Globus pallidus (tissue), 1 donor: ENCODE data around the gene ZFAND2A.
"Not testable (repeated sequence)": the region's sequence is repeated elsewhere in the genome, so short reads cannot be mapped to it uniquely, and the experiment has no call there.

Source experiments
- DNase-seq: peaks from one replicate; pipeline ENCODE4 v3.0.0-alpha.2; 2015; ENCODE audit warnings: low spot score

ZFAND2A gene

GRCh38 chr7:1175597-1175966, 15.6 kb upstream of the ZFAND2A start:
- DNase-seq, result no peak

GRCh38 chr7:1174881-1175596, 15.0 kb upstream of the ZFAND2A start:
- DNase-seq, result no peak

GRCh38 chr7:1174002-1174401, 14.0 kb upstream of the ZFAND2A start:
- no peak for DNase-seq

- DNase-seq, result no peak
These were observed 12.9 kb upstream of the ZFAND2A start for GRCh38 chr7:1172666-1173523.

GRCh38 chr7:1171516-1171915, 11.5 kb upstream of the ZFAND2A start:
- not testable (repeated sequence) for DNase-seq

- no peak for DNase-seq
These were observed 10.9 kb upstream of the ZFAND2A start for GRCh38 chr7:1170741-1171501.

GRCh38 chr7:1169409-1170368, 9.7 kb upstream of the ZFAND2A start:
- DNase-seq, result peak; percentile 77

- DNase-seq, result no peak
These were observed 8.4 kb upstream of the ZFAND2A start for GRCh38 chr7:1168422-1168821.

- DNase-seq, result no peak
These were observed 4.4 kb upstream of the ZFAND2A start for GRCh38 chr7:1164436-1164835.

GRCh38 chr7:1163121-1163520, 3.1 kb upstream of the ZFAND2A start:
- DNase-seq, result no peak

- DNase-seq, result no peak
These were observed 650 bp upstream of the ZFAND2A start for GRCh38 chr7:1160670-1161021.

GRCh38 chr7:1159231-1159630, 765 bp downstream of the ZFAND2A start:
- not testable (repeated sequence) for DNase-seq

- DNase-seq, result no peak
These were observed 1.5 kb downstream of the ZFAND2A start for GRCh38 chr7:1158203-1159126.

- DNase-seq, result no peak
These were observed 3.0 kb downstream of the ZFAND2A start for GRCh38 chr7:1156782-1157535.

GRCh38 chr7:1155818-1156781, 3.9 kb downstream of the ZFAND2A start:
- not testable (repeated sequence) for DNase-seq

- DNase-seq, result no peak
These were observed 5.7 kb downstream of the ZFAND2A start for GRCh38 chr7:1154172-1154739.

GRCh38 chr7:1152492-1152891, 7.5 kb downstream of the ZFAND2A start:
- DNase-seq, result no peak
